ENCODE data around the gene RFFL. TPM values are rescaled to one million over a fixed set of nuclear protein-coding genes. Genes with fewer than 3 reads are reported as not detected.

Gene RFFL
- total RNA-seq, 1 donor from 2014 or later = 9.5 TPM

GRCh38 chr17:35011671-35012216 lies 51.8 kb downstream of the RFFL start:
- no peaks in the 10 kb centered on the region for H3K79me2 ChIP-seq (ENCODE audit: insufficient read depth, low read length)
- Mint-ChIP-seq H3K9me3 (ENCODE audit: unreplicated experiment) (no peaks in the 10 kb centered on the region), H3K27me3 (ENCODE audit: low read depth, unreplicated experiment) (no peaks in the 10 kb centered on the region), H3K27ac (ENCODE audit: unreplicated experiment) (no peak overlapping the region), H3K4me1 (ENCODE audit: low read depth, unreplicated experiment) (no peaks in the 10 kb centered on the region), H3K4me3 (ENCODE audit: unreplicated experiment) (no peak overlapping the region), H3K36me3 (ENCODE audit: low read depth, unreplicated experiment) (peaks cover 24% of the 10 kb centered on the region)
- H3K27me3 ChIP-seq (ENCODE audit: insufficient read depth, low read length) = no peaks in the 10 kb centered on the region
- no peaks in the 10 kb centered on the region for H3K4me1 ChIP-seq (ENCODE audit: insufficient read depth, low read length)
- H3K9me3 ChIP-seq (ENCODE audit: insufficient read depth, low read depth, low read length) = no peaks in the 10 kb centered on the region
- H3K27ac ChIP-seq (ENCODE audit: low read depth, low read length) = no peak overlapping the region
- DNase-seq (ENCODE audit: low read depth) (no peak), FAIRE-seq (no peak)
- peaks cover 29% of the 10 kb centered on the region for H3K36me3 ChIP-seq (ENCODE audit: insufficient read depth, low read length)
- H2AFZ ChIP-seq (ENCODE audit: low read depth, low read length) = no peak overlapping the region
- no peak overlapping the region for H3K4me3 ChIP-seq (ENCODE audit: insufficient read depth, low read depth, low read length)
- TF ChIP-seq EZH2 (IDR thresholded peaks at IDR 0.05; ENCODE audit: insufficient read depth, low read length) (no peak), CTCF (IDR thresholded peaks at IDR 0.05; ENCODE audit: insufficient read depth, low read depth, low read length) (no peak)
- H3K9ac ChIP-seq (ENCODE audit: low read length) = no peak overlapping the region
- H4K20me1 ChIP-seq (ENCODE audit: insufficient read depth, low read length) = no peaks in the 10 kb centered on the region
- H3K4me2 ChIP-seq (ENCODE audit: low read length) = no peak overlapping the region

- H3K4me1 Mint-ChIP-seq (ENCODE audit: low read depth, unreplicated experiment) = no peaks in the 10 kb centered on the region
- no peaks in the 10 kb centered on the region for H3K9me3 ChIP-seq (ENCODE audit: insufficient read depth, low read depth, low read length)
- H4K20me1 ChIP-seq (ENCODE audit: insufficient read depth, low read length) = no peaks in the 10 kb centered on the region
- no peaks in the 10 kb centered on the region for H3K4me1 ChIP-seq (ENCODE audit: insufficient read depth, low read length)
- H2AFZ ChIP-seq (ENCODE audit: low read depth, low read length) = no peak overlapping the region
- no peak overlapping the region for H3K4me2 ChIP-seq (ENCODE audit: low read length)
- H3K4me3 ChIP-seq (ENCODE audit: insufficient read depth, low read depth, low read length) = no peak overlapping the region
- no peak overlapping the region for H3K9ac ChIP-seq (ENCODE audit: low read length)
- H3K4me3 Mint-ChIP-seq (ENCODE audit: unreplicated experiment) = no peak overlapping the region
- peaks cover 23% of the 10 kb centered on the region for H3K36me3 ChIP-seq (ENCODE audit: insufficient read depth, low read length)
- H3K27me3 Mint-ChIP-seq (ENCODE audit: low read depth, unreplicated experiment) = no peaks in the 10 kb centered on the region
- H3K9me3 Mint-ChIP-seq (ENCODE audit: unreplicated experiment) = no peaks in the 10 kb centered on the region
- peak; percentile 14 for DNase-seq (ENCODE audit: low read depth)
- H3K27ac Mint-ChIP-seq (ENCODE audit: unreplicated experiment) = no peak overlapping the region
- no peaks in the 10 kb centered on the region for H3K27me3 ChIP-seq (ENCODE audit: insufficient read depth, low read length)
- TF ChIP-seq EZH2 (IDR thresholded peaks at IDR 0.05; ENCODE audit: insufficient read depth, low read length) (no peak), CTCF (IDR thresholded peaks at IDR 0.05; ENCODE audit: insufficient read depth, low read depth, low read length) (no peak)
- no peak for FAIRE-seq
- peaks cover 9% of the 10 kb centered on the region for H3K36me3 Mint-ChIP-seq (ENCODE audit: low read depth, unreplicated experiment)
- H3K79me2 ChIP-seq (ENCODE audit: insufficient read depth, low read length) = no peaks in the 10 kb centered on the region
- no peak overlapping the region for H3K27ac ChIP-seq (ENCODE audit: low read depth, low read length)
These were observed 53.4 kb downstream of the RFFL start for GRCh38 chr17:35010093-35010492.

GRCh38 chr17:35006961-35007360 lies 56.5 kb downstream of the RFFL start:
- H3K4me1 ChIP-seq (ENCODE audit: insufficient read depth, low read length) = no peaks in the 10 kb centered on the region
- H3K4me1 Mint-ChIP-seq (ENCODE audit: low read depth, unreplicated experiment) = no peaks in the 10 kb centered on the region
- H3K27ac ChIP-seq (ENCODE audit: low read depth, low read length) = no peak overlapping the region
- no peaks in the 10 kb centered on the region for H3K9me3 Mint-ChIP-seq (ENCODE audit: unreplicated experiment)
- peak overlapping the region; percentile 50 for H3K27ac Mint-ChIP-seq (ENCODE audit: unreplicated experiment)
- H3K4me2 ChIP-seq (ENCODE audit: low read length) = no peak overlapping the region
- H3K9ac ChIP-seq (ENCODE audit: low read length) = no peak overlapping the region
- no peaks in the 10 kb centered on the region for H4K20me1 ChIP-seq (ENCODE audit: insufficient read depth, low read length)
- no peaks in the 10 kb centered on the region for H3K79me2 ChIP-seq (ENCODE audit: insufficient read depth, low read length)
- no peak overlapping the region for H3K4me3 ChIP-seq (ENCODE audit: insufficient read depth, low read depth, low read length)
- FAIRE-seq = no peak
- H3K36me3 ChIP-seq (ENCODE audit: insufficient read depth, low read length) = peaks cover 29% of the 10 kb centered on the region
- H3K9me3 ChIP-seq (ENCODE audit: insufficient read depth, low read depth, low read length) = no peaks in the 10 kb centered on the region
- no peaks in the 10 kb centered on the region for H3K27me3 ChIP-seq (ENCODE audit: insufficient read depth, low read length)
- H3K27me3 Mint-ChIP-seq (ENCODE audit: low read depth, unreplicated experiment) = no peaks in the 10 kb centered on the region
- no peak for DNase-seq (ENCODE audit: low read depth)
- H3K36me3 Mint-ChIP-seq (ENCODE audit: low read depth, unreplicated experiment) = peaks cover 18% of the 10 kb centered on the region
- no peak overlapping the region for H2AFZ ChIP-seq (ENCODE audit: low read depth, low read length)
- H3K4me3 Mint-ChIP-seq (ENCODE audit: unreplicated experiment) = no peak overlapping the region
- TF ChIP-seq CTCF (IDR thresholded peaks at IDR 0.05; ENCODE audit: insufficient read depth, low read depth, low read length) (no peak), EZH2 (IDR thresholded peaks at IDR 0.05; ENCODE audit: insufficient read depth, low read length) (no peak)

Measured in astrocyte (in vitro differentiated cells and primary cell).